K562 (cell line): Measurements from ENCODE around the gene BBOX1.

Experiments
- CTCF ChIP-seq, 3 experiments: IDR thresholded peaks in 2 of 3; conservative IDR thresholded peaks in 1 of 3; 2 replicates each; pipeline ENCODE4 v1.5.1; 2011 to 2012; ENCODE audit warnings: low read length in 3 of 3, mild to moderate bottlenecking in 3 of 3, control low read depth in 2 of 3, improper control_type of control experiment in 1 of 3, inconsistent platforms in 1 of 3, low read depth in 1 of 3, mixed read lengths in 1 of 3, moderate library complexity in 1 of 3; ENCODE audit not compliant: insufficient read depth in 2 of 3
- POLR2G ChIP-seq: fragments of 200-400 bp; formaldehyde crosslinking; IDR thresholded peaks from 2 replicates; pipeline ENCODE4 v1.6.1; 2017; ENCODE audit warnings: low read depth, mild to moderate bottlenecking, antibody characterized with exemption, low read length, moderate library complexity
- ZBTB11 ChIP-seq, 3 experiments: fragments of 200-800 bp in 1 of 3; fragments of 250-450 bp in 1 of 3; fragments of 450-650 bp in 1 of 3; sonication (Bioruptor Pico) in 1 of 3; sonication (Bioruptor generic) in 1 of 3; formaldehyde crosslinking in 1 of 3; IDR thresholded peaks; 2 replicates each; pipeline versions ENCODE4 v1.6.1 to v1.8.0; 2016 to 2022; ENCODE audit warnings: mild to moderate bottlenecking in 2 of 3, missing genetic modification characterization in 2 of 3, missing compliant biosample characterization in 1 of 3, moderate library complexity in 1 of 3
- ZNF253 ChIP-seq: fragments of 250-450 bp; sonication (Bioruptor Pico); conservative IDR thresholded peaks from 2 replicates; pipeline ENCODE4 v1.6.1; 2021; ENCODE audit warnings: mild to moderate bottlenecking

- TF ChIP-seq CTCF (IDR thresholded peaks at IDR 0.05 in 2 of 3, conservative IDR thresholded peaks at IDR 0.05 in 1 of 3; ENCODE audit: insufficient read depth in 2 of 3, low read depth in 1 of 3, low read length in 3 of 3), result no peak
- no peak for TF ChIP-seq ZBTB11 (CRISPR knock-in tag; IDR thresholded peaks at IDR 0.05)
- TF ChIP-seq POLR2G, result no peak
- TF ChIP-seq ZNF253, result no peak
Measured at GRCh38 chr11:27083782-27084181, 43.2 kb downstream of the BBOX1 start.
